ENCODE data around the gene CDON. TPM values are rescaled to one million over a fixed set of nuclear protein-coding genes. Genes with fewer than 3 reads are reported as not detected.

CDON gene
- total and polyA plus RNA-seq, 8 donors: 0.31 to 80.8 (median 21.2) TPM

DNA sequence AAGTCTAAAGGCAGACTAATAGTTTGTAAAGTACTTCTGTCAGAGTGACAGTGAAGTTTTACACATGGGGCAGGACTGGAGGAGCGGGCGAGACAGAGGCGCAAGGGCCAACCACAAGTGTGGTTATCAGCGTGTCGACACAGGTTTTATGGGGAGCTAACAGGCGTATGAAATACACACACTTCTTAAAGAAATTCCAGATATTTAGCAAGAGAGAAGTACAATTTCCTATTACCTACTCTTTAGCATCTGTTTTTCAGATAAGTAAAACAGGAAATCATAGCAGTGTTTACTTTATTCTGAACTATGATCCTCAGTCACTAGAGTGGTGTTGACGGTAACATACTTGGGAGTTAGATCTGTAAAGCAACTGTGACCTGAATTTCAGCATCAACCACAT is 94.3 kb downstream of the CDON start:
- Histone ChIP-seq H3K4me1 (peaks cover 0 to 8% (median 3%) of the 10 kb centered on the region in 4 donors), H3K27ac (no peak overlapping the region), H3K27me3 (no peaks in the 10 kb centered on the region), H3K36me3 (peaks cover 0 to under 1% (median 0%) of the 10 kb centered on the region in 4 donors), H3K9me3 (peaks cover 0 to under 1% (median 0%) of the 10 kb centered on the region in 4 donors), H3K4me3 (no peak overlapping the region)
- intact Hi-C loops (cut with DNase I; ENCODE audit: low total_unique reads): no loop called here
- TF ChIP-seq POLR2AphosphoS5 (IDR thresholded peaks at IDR 0.05): no peak
- no peak for TF ChIP-seq EP300 (IDR thresholded peaks at IDR 0.05)
- TF ChIP-seq, protein P1, sequence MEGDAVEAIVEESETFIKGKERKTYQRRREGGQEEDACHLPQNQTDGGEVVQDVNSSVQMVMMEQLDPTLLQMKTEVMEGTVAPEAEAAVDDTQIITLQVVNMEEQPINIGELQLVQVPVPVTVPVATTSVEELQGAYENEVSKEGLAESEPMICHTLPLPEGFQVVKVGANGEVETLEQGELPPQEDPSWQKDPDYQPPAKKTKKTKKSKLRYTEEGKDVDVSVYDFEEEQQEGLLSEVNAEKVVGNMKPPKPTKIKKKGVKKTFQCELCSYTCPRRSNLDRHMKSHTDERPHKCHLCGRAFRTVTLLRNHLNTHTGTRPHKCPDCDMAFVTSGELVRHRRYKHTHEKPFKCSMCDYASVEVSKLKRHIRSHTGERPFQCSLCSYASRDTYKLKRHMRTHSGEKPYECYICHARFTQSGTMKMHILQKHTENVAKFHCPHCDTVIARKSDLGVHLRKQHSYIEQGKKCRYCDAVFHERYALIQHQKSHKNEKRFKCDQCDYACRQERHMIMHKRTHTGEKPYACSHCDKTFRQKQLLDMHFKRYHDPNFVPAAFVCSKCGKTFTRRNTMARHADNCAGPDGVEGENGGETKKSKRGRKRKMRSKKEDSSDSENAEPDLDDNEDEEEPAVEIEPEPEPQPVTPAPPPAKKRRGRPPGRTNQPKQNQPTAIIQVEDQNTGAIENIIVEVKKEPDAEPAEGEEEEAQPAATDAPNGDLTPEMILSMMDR (IDR thresholded peaks at IDR 0.05): no peak
- no peak for TF ChIP-seq POLR2A (IDR thresholded peaks at IDR 0.05)
- peak in 1 of 2 donors; percentile 28 for DNase-seq
- 29 to 42% (median 32%) methylated on average over 7 of the region's 7 CpGs for WGBS, 5 donors

DNA sequence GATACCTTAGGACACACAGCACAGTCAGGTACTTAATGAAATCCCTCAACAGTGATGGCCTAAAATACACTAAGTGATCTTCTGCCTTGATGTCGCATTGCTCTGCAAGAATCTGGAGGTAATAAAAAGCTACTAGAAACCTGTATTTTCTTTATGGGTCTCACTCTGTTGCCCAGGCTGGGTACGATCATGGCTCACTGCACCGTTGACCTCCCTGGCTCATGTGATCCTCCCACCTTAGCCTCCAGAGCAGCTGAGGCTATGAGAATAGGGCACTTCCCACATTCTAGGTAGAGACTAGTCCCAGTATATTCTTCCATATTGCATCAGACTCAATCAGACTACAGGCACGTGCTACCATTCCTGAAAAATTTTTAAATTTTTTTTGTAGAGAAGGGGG is 95.2 kb downstream of the CDON start:
- TF ChIP-seq POLR2A (IDR thresholded peaks at IDR 0.05) (no peak), POLR2AphosphoS5 (IDR thresholded peaks at IDR 0.05) (no peak), EP300 (IDR thresholded peaks at IDR 0.05) (no peak)
- TF ChIP-seq, protein P1 (IDR thresholded peaks at IDR 0.05): no peak
- no peak overlapping the region for H3K4me3 ChIP-seq
- no peak overlapping the region for H3K27ac ChIP-seq
- H3K36me3 ChIP-seq: peaks cover 0 to 6% (median 0%) of the 10 kb centered on the region in 4 donors
- H3K4me1 ChIP-seq: peaks cover 0 to 8% (median 3%) of the 10 kb centered on the region in 4 donors
- WGBS, 5 donors: 93 to 96% (median 94%) methylated on average over 4 of the region's 4 CpGs
- no peak for DNase-seq
- no peaks in the 10 kb centered on the region for H3K27me3 ChIP-seq
- intact Hi-C loops (cut with DNase I; ENCODE audit: low total_unique reads): no loop called here
- H3K9me3 ChIP-seq: peaks cover 0 to 9% (median 4%) of the 10 kb centered on the region in 4 donors

DNA sequence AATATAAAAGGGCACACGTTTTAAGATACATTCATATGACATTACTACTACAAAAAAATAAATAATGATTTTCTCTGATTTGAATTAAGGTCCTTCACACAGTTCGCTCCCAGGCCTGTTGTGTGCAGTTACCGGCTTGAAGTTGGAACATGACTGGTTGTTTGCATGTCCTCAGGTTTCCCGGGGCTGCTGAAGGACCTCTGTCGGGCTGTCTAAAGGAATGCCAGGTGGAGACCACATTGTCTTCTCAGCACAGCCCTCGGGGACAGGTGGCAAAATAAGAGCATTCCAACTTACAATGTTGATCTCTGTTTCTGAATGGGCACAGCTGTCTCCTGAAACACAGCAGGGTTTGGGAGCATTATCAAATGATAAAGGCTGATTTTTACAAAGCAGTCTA is 101.9 kb downstream of the CDON start:
- no peak for TF ChIP-seq POLR2A (IDR thresholded peaks at IDR 0.05)
- TF ChIP-seq, protein P1 (IDR thresholded peaks at IDR 0.05): no peak
- TF ChIP-seq POLR2AphosphoS5 (IDR thresholded peaks at IDR 0.05): no peak
- no peak for TF ChIP-seq EP300 (IDR thresholded peaks at IDR 0.05)
- H3K9me3 ChIP-seq: peaks cover 0 to 14% (median 4%) of the 10 kb centered on the region in 4 donors
- no peak for DNase-seq
- WGBS, 5 donors: 75 to 84% (median 79%) methylated on average over 6 of the region's 6 CpGs
- no peaks in the 10 kb centered on the region for H3K27me3 ChIP-seq
- H3K36me3 ChIP-seq: peaks cover 0 to 50% (median 22%) of the 10 kb centered on the region in 4 donors
- no peak overlapping the region for H3K4me3 ChIP-seq
- no peak overlapping the region for H3K27ac ChIP-seq
- intact Hi-C loops (cut with DNase I; ENCODE audit: low total_unique reads): no loop called here
- H3K4me1 ChIP-seq: no peaks in the 10 kb centered on the region

DNA sequence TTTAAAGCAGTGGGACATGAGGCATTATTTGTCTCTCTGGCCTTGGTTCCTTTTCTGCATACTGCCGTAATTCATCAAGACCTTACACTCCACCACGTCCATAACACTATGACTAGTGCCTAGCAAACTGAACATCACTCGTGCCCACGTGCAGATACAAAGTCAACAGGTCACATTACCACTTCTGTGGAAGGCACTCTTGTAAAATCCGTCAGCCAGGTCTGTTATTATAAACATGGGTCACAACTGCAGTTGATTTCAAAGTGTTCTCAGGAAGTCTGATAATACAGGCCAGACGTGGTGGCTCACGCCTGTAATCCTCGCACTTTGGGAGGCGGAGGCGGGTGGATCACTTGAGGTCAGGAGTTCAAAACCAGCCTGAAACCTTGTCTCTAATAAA is 102.7 kb downstream of the CDON start:
- peaks cover 0 to 54% (median 22%) of the 10 kb centered on the region in 4 donors for H3K36me3 ChIP-seq

More for the DNA sequence above, 102.7 kb downstream of the CDON start:
- H3K27me3 ChIP-seq: no peaks in the 10 kb centered on the region
- TF ChIP-seq, protein P1 (IDR thresholded peaks at IDR 0.05): no peak
- TF ChIP-seq EP300 (IDR thresholded peaks at IDR 0.05) (no peak), POLR2A (IDR thresholded peaks at IDR 0.05) (no peak), POLR2AphosphoS5 (IDR thresholded peaks at IDR 0.05) (no peak)
- H3K27ac ChIP-seq: no peak overlapping the region
- no peaks in the 10 kb centered on the region for H3K4me1 ChIP-seq
- no peak overlapping the region for H3K4me3 ChIP-seq
- 85 to 90% (median 89%) methylated on average over 10 of the region's 10 CpGs for WGBS, 5 donors
- H3K9me3 ChIP-seq: peaks cover 0 to 14% (median 4%) of the 10 kb centered on the region in 4 donors
- no peak for DNase-seq
- intact Hi-C loops (cut with DNase I; ENCODE audit: low total_unique reads): no loop called here
